MM.1S (cell line): ENCODE results near the gene PANX1.

ENCODE experiments used
- EZH2 ChIP-seq: fragments of 300-600 bp; sonication (generic); optimal IDR thresholded peaks from 2 replicates; pipeline ENCODE3; 2017; ENCODE audit warnings: low read depth, mild to moderate bottlenecking, antibody characterized with exemption, low read length, mixed read lengths
- EZH2phosphoT487 ChIP-seq: fragments of 300-600 bp; sonication (generic); IDR thresholded peaks from 2 replicates; pipeline ENCODE4 v1.6.1; 2018; ENCODE audit warnings: antibody characterized with exemption, low read length
- TF ChIP-seq, protein P1 (sequence below): fragments of 300-600 bp; sonication (generic); IDR thresholded peaks from 2 replicates; pipeline ENCODE4 v1.5.1; 2016; ENCODE audit warnings: antibody characterized with exemption, low read length, mixed read lengths

- TF ChIP-seq, protein P1, sequence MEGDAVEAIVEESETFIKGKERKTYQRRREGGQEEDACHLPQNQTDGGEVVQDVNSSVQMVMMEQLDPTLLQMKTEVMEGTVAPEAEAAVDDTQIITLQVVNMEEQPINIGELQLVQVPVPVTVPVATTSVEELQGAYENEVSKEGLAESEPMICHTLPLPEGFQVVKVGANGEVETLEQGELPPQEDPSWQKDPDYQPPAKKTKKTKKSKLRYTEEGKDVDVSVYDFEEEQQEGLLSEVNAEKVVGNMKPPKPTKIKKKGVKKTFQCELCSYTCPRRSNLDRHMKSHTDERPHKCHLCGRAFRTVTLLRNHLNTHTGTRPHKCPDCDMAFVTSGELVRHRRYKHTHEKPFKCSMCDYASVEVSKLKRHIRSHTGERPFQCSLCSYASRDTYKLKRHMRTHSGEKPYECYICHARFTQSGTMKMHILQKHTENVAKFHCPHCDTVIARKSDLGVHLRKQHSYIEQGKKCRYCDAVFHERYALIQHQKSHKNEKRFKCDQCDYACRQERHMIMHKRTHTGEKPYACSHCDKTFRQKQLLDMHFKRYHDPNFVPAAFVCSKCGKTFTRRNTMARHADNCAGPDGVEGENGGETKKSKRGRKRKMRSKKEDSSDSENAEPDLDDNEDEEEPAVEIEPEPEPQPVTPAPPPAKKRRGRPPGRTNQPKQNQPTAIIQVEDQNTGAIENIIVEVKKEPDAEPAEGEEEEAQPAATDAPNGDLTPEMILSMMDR = no peak
- TF ChIP-seq EZH2 = no peak
- TF ChIP-seq EZH2phosphoT487 = no peak
Measured at GRCh38 chr11:94151903-94152677, 23.4 kb downstream of the PANX1 start.
